SK-N-SH treated with all-trans-retinoic acid at 6 μM for 48 hours (cell line): ENCODE results near the gene CDK14.

ENCODE experiments used
- CREB5 ChIP-seq: fragments of 250-450 bp; sonication (Bioruptor Pico); IDR thresholded peaks from 2 replicates; pipeline ENCODE4 v1.5.1; 2020; ENCODE audit warnings: low read depth, mild to moderate bottlenecking, moderate library complexity
- PPARA ChIP-seq: fragments of 250-450 bp; sonication (Bioruptor Pico); IDR thresholded peaks from 2 replicates; pipeline ENCODE4 v1.5.0; 2020; ENCODE audit warnings: mild to moderate bottlenecking, borderline replicate concordance
- TSHZ2 ChIP-seq: fragments of 250-450 bp; sonication (Bioruptor Pico); IDR thresholded peaks from 2 replicates; pipeline ENCODE4 v1.5.0; 2020; ENCODE audit warnings: mild to moderate bottlenecking, moderate library complexity
- ZFP3 ChIP-seq: fragments of 250-450 bp; sonication (Bioruptor Pico); IDR thresholded peaks from 2 replicates; pipeline ENCODE4 v1.5.0; 2020; ENCODE audit warnings: mild to moderate bottlenecking, moderate library complexity

GRCh38 chr7:90844421-90844820 is 248.3 kb downstream of the CDK14 start:
- no peak for TF ChIP-seq TSHZ2 (CRISPR knock-in tag)
- no peak for TF ChIP-seq PPARA (CRISPR knock-in tag)
- TF ChIP-seq CREB5 = no peak
- TF ChIP-seq ZFP3 (CRISPR knock-in tag) = no peak
